GM13977 (cell line): ENCODE measurements around the gene MAP2.

ENCODE experiments used
- DNase-seq: peaks from one replicate; pipeline ENCODE4 v3.0.0; 2012; ENCODE audit warnings: low spot score
- CTCF ChIP-seq: IDR thresholded peaks from 2 replicates; pipeline ENCODE4 v1.5.1; 2012; ENCODE audit warnings: mild to moderate bottlenecking, control low read depth; ENCODE audit not compliant: insufficient read depth; ENCODE audit errors: extremely low read depth, missing control alignments
- in situ Hi-C: fragments of 300-500 bp; cut with MboI; formaldehyde crosslinking; loops from one replicate; pipeline ENCODE4 v1.12.0; 2022; ENCODE audit warnings: low sequenced_read_pairs, low pct_unique_long_range_greater_than_20kb, mixed read lengths, inconsistent platforms; ENCODE audit not compliant: unreplicated experiment

The MAP2 gene

DNA sequence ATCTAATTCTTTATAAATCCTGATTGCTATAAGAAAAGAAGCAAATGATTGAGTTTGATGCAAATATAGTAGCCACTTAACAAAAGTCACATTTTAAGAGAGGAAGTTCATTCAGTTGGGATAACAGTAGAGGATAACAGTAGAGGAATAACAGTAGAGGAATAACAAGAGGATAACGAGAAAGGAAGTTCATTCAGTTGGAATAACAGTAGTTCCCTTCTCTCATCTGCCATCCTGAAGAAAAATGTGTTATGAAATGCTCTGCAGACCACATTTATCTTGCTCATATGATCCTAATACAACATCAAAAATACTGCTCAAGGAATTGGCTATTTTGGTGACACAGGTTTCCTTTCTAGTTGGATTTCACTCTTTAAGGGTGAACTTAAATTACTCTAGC lies 242.4 kb downstream of the MAP2 start:
- no peak for DNase-seq
- in situ Hi-C loops = no loop called here

DNA sequence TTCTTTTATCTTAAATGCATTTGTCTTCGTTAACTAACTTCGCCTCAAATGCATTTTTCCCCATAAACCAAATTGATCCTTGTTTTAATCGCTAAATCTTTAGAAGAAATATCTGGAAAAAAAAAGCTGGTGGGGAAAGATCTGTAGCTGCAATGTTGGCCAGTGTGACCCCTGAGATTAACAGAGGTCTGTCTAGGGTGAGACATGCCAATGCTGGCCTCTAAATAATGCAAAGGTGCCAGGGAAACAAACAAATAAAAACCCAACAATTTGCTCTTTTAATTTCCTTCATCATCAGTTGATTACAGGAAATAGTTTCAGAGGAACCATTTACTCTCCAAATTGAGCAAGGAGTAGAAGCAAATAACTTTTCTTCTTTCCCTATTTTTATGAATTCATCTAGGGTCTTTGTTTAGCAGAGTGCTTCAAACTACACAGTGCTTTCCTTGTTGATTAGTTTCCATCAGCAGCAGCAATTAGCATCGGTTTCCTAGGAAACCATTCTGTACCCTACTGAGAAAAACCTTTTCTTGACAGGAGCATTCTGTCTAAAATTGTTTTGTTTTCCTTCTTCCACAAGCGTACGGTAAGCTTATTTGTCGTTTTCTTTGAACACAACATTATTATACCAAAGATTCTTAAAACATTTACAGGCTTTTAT lies 247.3 kb downstream of the MAP2 start:
- no peak for DNase-seq
- in situ Hi-C loops = no loop called here
- TF ChIP-seq CTCF = no peak

More for the DNA sequence above, 242.4 kb downstream of the MAP2 start:
- no peak for TF ChIP-seq CTCF

DNA sequence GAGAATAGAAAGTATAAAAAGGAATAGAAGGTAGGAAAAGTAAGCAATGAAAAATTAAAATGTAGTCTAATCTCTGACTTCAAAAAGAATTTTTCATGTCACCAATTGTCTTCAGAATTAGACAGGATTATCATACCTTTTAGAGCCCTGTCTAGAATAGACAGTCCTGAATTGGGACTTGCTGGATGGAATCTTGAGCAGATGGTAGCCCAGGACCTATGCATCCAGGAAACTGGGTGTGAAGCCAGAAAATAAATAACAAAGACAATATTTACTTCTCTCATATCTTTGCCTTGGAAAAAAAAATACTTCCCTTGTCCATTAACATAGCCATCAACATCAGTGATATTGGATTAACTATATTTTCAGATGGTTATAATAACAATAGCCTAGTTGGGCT lies 250.0 kb downstream of the MAP2 start:
- DNase-seq = no peak
- no peak for TF ChIP-seq CTCF
- in situ Hi-C loops = no loop called here

DNA sequence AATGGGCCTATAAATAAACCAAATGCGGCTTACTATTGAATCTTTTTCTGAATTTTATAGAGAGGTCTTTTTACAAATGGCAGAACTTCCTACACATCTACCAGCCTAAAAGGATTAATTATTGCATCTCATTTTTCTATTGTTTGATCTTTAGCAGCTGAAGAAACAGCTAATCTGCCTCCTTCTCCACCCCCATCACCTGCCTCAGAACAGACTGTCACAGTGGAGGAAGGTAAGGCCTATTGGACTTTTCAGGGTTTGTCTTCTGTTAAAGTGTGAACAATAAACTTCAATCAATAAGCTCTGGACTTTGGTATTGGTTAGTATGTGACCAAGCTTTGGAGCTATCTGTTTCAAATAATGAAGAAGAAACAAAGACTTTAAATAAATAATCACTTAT lies 256.7 kb downstream of the MAP2 start:
- DNase-seq = no peak
- in situ Hi-C loops = no loop called here
- no peak for TF ChIP-seq CTCF

DNA sequence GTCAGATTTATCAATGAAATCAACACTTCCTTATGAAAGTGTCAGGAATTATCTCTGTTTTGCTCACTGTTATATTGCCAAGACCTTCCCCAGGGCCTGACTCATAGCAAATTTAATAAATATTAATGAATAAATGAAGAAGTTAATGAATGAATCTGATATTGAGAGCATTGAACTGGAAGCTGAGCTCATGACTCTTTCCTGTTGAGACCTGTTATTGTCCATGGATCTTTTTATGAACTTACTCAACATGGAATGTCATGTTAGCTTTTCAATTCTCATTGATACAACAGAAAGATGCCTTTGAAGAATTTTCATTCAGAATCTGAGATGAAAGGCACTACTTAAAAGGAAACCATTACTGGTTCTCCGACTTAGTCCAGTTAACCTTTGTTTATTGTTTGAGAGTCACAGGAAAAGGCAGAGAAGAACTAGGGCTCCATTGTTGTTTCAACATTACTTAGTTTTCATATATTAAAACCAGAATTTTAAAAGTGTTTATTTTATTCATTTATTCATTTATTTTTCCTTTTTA lies 257.4 kb downstream of the MAP2 start:
- TF ChIP-seq CTCF = no peak
- no peak for DNase-seq
- in situ Hi-C loops = no loop called here

- no peak for DNase-seq
- no peak for TF ChIP-seq CTCF
- in situ Hi-C loops = no loop called here
Observed at GRCh38 chr2:209682646-209683045, 258.8 kb downstream of the MAP2 start.
